ENCODE data around the gene TAL1.
A peak's percentile ranks its signal among the peaks of the same experiment; 100 is the strongest.
"Not testable (repeated sequence)": the region's sequence is repeated elsewhere in the genome, so short reads cannot be mapped to it uniquely, and the experiment has no call there.

Gene TAL1

DNA sequence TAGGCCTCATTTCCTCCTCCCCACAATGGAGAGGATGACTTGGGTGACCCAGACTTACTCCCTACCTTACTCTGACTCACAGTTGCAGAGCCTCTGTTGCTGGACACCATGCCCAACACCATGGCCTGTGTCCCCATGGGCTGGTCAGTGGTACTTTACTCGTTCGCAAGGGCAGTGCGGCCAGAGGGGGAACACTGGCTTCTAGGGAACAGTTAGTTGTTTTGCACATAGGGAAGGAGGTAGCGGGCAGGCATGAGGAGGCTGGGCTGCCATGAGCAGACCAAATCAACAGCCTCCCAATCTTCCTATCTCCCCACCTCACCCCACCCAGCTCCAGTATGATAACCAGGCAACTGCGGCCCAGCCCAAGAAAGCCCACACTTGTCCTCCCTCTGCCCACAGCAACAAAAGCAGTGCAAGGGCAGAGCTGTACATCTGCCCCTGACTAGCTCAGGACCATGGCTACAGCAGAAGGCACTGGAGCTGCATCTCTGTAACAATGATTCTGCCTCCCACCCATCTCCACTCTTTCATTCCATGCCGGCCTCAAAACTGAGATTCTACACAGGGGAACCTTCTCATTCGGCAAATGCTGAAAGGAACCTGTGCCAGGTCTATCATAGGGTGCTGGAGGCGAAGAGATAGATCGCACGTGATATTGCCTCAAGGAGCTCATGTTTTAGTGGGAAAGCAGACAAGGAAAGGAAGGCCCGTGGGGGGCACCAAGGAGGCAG lies 18.6 kb downstream of the TAL1 start:
- DNase-seq (ENCODE audit: extremely low read depth in 1 of 2, low read depth in 1 of 2), result no peak

- DNase-seq (ENCODE audit: extremely low read depth in 1 of 2, low read depth in 1 of 2), result no peak
Observed at GRCh38 chr1:47212636-47213229, 19.3 kb downstream of the TAL1 start.

GRCh38 chr1:47211796-47212269 lies 20.2 kb downstream of the TAL1 start:
- DNase-seq (ENCODE audit: extremely low read depth in 1 of 2, low read depth in 1 of 2), result no peak

DNA sequence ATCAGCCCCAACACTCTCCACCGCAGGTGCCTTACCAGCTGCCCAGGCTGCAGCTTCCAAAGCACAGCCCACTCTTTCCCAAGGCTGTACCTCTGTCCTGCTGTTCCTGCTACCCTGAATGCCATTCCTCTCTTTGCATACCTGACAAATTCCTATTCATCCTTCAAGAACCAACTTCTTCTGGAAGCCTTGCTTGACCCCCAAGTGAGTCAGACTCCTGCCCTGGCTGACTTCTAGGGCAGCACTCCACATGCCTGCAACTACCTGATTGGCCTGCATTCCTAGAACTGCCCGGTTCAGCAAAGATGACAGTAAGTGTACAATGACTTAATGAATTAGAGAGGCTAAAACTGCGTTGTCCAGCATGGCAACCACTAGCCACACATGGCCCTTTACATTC lies 21.4 kb downstream of the TAL1 start:
- DNase-seq (ENCODE audit: extremely low read depth in 1 of 2, low read depth in 1 of 2), result no peak

- no peak for DNase-seq (ENCODE audit: extremely low read depth in 1 of 2, low read depth in 1 of 2)
Observed at GRCh38 chr1:47209725-47210325, 22.2 kb downstream of the TAL1 start.

DNA sequence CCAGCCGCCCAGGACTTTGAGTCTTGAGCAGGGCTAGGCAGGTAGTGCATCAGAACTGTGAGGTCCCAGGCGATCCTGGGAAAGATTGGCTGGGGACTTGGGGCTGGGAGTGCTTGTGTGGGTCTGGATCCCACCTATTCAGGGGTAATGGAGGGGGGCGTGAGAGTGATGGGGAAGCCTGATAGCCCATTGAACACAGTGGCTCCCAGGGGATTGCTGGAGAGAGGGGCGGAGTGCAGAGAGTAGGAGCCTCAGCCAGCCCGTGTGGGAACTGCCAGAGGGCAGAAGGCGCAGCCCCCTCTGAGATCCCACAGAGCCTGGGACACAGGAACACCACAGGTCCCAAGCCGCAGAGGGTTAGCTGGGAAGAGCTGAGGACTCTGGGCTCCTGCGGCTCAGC lies 22.9 kb downstream of the TAL1 start:
- no peak for DNase-seq (ENCODE audit: extremely low read depth in 1 of 2, low read depth in 1 of 2)

GRCh38 chr1:47208374-47208850 lies 23.6 kb downstream of the TAL1 start:
- DNase-seq (ENCODE audit: extremely low read depth in 1 of 2, low read depth in 1 of 2), result no peak

DNA sequence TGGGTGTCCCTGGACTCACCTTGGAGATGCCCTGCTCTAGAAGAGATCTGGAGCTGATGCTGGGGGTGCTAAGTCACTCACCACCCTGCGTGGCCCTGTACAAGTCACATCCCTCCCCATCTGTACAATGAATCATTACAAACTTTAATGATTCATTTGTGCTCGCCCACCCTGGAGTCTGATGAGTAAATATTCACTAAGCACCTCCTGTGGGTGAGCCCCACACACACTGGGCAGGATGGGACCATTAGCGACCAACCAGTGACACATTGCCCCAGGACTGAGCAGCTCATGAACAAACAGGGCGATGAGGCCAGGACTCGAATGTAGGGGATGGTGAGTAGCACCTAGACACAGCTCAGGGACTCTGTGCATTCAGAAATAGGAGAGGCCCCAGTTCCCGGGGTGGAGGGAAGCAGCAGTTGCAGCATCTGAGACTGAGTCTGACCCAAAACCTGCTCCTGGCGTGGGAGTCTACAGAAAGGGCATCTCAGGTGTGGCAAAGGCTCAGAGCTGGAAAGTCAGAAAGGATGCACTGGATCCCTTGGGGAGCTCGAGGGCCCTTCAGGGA lies 24.1 kb downstream of the TAL1 start:
- no peak for DNase-seq (ENCODE audit: extremely low read depth in 1 of 2, low read depth in 1 of 2)

DNA sequence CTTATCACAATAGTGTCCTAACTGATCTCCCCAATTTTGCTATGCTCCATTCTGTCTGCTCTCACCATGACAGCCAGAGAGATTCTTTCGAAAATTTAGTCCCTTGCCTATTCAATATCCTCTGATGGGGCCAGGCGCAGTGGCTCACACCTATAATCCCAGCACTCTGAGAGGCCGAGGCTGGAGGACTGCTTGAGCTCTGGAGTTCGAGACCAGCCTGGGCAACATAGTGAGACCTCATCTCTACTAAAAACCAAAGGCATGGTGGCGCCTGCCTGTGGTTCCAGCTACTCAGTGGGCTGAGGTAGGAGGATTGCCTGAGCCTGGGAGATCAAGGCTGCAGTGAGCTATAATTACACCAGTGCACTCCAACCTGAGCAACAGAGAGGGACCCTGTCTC lies 26.1 kb downstream of the TAL1 start:
- DNase-seq (ENCODE audit: extremely low read depth in 1 of 2, low read depth in 1 of 2), result no peak

GRCh38 chr1:47203504-47203903 lies 28.5 kb downstream of the TAL1 start:
- not testable (repeated sequence) for DNase-seq (ENCODE audit: extremely low read depth in 1 of 2, low read depth in 1 of 2)

DNA sequence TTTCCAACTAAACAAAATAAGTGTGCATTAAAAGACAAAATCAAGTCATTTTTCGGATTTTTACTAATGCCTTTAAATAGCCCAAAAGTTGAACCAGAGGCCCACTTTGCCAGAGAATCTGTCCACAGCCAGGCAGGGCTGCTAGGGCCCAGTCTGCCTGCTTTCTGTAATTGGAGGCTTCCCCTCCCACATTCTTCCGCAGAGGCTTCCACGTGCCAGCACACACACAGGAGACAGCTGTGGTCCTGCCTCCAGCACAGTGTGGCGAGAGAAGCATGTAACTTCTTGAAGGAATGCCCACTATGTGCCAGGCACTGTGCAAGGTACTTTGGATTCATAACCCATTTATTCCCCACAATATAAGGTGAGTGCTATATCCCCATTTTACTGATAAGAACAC lies 30.8 kb downstream of the TAL1 start:
- DNase-seq (ENCODE audit: extremely low read depth in 1 of 2, low read depth in 1 of 2), result no peak

DNA sequence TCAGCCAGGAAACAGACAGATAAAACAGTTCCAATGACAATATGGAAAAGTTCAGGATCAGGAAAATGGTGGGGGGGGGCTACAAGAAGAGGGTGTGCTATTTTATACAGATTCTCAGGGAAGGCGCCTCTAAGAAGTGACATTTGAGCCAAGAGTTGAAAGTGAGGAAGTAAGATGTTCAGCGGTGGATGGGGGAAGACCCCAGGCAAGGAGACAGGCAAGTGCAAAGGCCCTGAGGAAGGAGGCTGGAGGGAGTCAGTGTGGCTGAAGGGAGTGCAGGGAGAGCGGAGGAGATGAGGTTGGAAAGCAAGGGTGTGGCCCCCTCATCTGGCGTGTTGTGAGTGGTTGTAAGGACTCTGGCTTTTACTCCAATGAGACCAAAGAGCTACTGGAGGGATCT lies 33.8 kb downstream of the TAL1 start:
- no peak for DNase-seq (ENCODE audit: extremely low read depth in 1 of 2, low read depth in 1 of 2)

DNA sequence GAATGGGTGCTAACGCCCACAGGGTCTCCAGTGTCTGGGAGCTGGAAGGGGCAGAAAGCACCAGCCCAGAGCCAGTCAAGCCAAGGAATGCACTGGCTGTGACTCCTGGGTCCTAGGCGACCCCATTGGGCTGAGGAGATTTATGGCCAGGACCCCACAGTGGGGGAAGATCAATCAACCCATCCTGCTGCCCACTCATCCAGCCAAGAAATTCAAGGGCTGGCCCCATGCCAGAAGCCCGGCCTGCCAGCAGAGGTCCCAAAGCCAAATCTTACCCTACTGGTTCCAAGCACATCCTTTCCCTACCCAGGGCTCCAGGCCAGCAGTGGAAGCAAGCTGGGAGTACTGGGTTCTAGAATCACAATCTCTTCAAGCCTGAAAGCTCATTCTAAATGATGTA lies 35.4 kb downstream of the TAL1 start:
- DNase-seq (ENCODE audit: extremely low read depth in 1 of 2, low read depth in 1 of 2), result no peak

DNA sequence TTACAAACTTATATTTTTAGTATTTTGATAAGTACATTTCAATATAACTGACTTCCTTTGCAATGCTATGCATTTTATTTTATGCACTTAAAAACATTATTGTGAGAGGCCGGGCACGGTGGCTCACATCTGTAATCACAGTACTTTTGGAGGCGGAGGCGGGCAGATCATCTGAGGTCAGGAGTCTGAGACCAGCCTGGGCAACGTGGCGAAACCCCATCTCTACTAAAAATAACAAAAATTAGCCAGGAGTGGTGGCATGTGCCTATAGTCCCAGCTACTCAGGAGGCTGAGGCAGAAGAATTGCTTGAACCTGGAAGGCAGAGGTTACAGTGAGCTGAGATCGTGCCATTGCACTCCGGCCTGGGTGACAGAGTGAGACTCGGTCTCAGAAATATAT lies 36.0 kb downstream of the TAL1 start:
- DNase-seq (ENCODE audit: extremely low read depth in 1 of 2, low read depth in 1 of 2), result not testable (repeated sequence)

GRCh38 chr1:47194311-47194710 lies 37.7 kb downstream of the TAL1 start:
- no peak for DNase-seq (ENCODE audit: extremely low read depth in 1 of 2, low read depth in 1 of 2)

GRCh38 chr1:47193496-47193895 lies 38.5 kb downstream of the TAL1 start:
- DNase-seq (ENCODE audit: extremely low read depth in 1 of 2, low read depth in 1 of 2), result not testable (repeated sequence)

DNA sequence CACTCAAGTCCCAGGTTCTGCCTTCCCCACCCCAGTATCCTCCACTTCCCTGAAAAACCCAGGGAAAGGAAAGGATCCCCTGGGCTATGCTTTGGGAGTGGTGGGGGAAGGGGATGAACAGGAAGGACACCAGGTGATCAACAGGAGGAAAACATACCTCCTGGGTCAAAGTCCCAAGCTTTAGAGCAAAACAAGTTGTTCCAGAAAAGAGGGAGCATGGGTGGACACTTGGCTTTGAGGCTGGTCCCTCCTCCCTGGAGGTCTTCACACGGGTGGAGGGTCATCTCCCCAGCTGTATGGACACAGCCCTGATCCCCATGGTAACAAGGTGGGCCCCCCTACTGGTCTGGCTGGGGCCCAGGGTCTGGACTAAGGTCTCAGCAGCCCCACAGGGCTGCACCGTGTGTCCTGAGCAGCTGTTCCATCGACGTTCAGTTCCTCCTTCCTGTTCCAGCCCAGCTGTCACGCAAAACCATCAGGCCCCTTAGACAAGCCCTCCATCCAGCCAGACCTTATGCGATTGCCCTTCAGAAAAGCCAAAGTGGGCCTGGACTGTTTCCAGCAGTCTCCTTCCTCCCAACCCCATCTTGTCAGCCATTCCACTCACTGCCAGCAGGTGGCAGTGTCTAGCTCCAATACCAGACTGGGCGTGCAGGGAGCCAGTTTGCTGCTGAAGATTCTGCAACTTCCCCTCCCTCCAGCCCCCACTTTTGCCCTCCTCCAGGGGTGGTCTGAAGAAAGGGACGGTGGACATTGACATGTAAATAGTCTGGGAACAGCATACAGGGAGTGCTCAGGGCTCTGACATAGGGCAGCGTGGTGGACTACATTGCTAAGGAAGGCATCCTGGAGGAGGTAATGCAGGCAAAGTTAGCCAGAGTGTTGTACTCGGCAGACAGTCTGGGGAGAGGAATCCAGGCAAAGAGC lies 39.3 kb downstream of the TAL1 start:
- DNase-seq (ENCODE audit: extremely low read depth in 1 of 2, low read depth in 1 of 2), result peak; percentile 5 to 43

GRCh38 chr1:47191940-47192457 lies 40.0 kb downstream of the TAL1 start:
- DNase-seq (ENCODE audit: extremely low read depth in 1 of 2, low read depth in 1 of 2), result no peak

- DNase-seq (ENCODE audit: extremely low read depth in 1 of 2, low read depth in 1 of 2), result no peak
Observed at GRCh38 chr1:47190857-47191256, 41.2 kb downstream of the TAL1 start.

- DNase-seq (ENCODE audit: extremely low read depth in 1 of 2, low read depth in 1 of 2), result no peak
Observed at GRCh38 chr1:47190509-47190855, 41.5 kb downstream of the TAL1 start.

All from activated CD8-positive, alpha-beta memory T cell treated with anti-CD3 and anti-CD28 coated beads for 1 hour (primary cell).